GM21390 (cell line): ENCODE measurements around the gene BRD1.

Experiments
- ATAC-seq: cut with Tn5 transposase; IDR thresholded peaks from one replicate; pipeline ENCODE4 v1.9.1; 2021; ENCODE audit not compliant: unreplicated experiment

The BRD1 gene

GRCh38 chr22:49754696-49755630, 72.7 kb downstream of the BRD1 start:
- ATAC-seq: no peak

GRCh38 chr22:49753961-49754695, 73.5 kb downstream of the BRD1 start:
- ATAC-seq: no peak

GRCh38 chr22:49753276-49753890, 74.3 kb downstream of the BRD1 start:
- ATAC-seq: no peak

GRCh38 chr22:49752598-49753091, 75.0 kb downstream of the BRD1 start:
- no peak for ATAC-seq

GRCh38 chr22:49751966-49752597, 75.6 kb downstream of the BRD1 start:
- ATAC-seq: no peak

GRCh38 chr22:49751318-49751965, 76.2 kb downstream of the BRD1 start:
- no peak for ATAC-seq

GRCh38 chr22:49749885-49750510, 77.7 kb downstream of the BRD1 start:
- no peak for ATAC-seq

- ATAC-seq: no peak
Measured at GRCh38 chr22:49749227-49749626, 78.4 kb downstream of the BRD1 start.

- no peak for ATAC-seq
Measured at GRCh38 chr22:49748514-49748913, 79.2 kb downstream of the BRD1 start.

- ATAC-seq: no peak
Measured at GRCh38 chr22:49747716-49748115, 80.0 kb downstream of the BRD1 start.

GRCh38 chr22:49747130-49747529, 80.5 kb downstream of the BRD1 start:
- no peak for ATAC-seq

GRCh38 chr22:49746065-49746464, 81.6 kb downstream of the BRD1 start:
- no peak for ATAC-seq

- no peak for ATAC-seq
Measured at GRCh38 chr22:49740242-49740641, 87.4 kb downstream of the BRD1 start.

- no peak for ATAC-seq
Measured at GRCh38 chr22:49739138-49739537, 88.5 kb downstream of the BRD1 start.

- ATAC-seq: no peak
Measured at GRCh38 chr22:49738566-49738965, 89.1 kb downstream of the BRD1 start.

- no peak for ATAC-seq
Measured at GRCh38 chr22:49738006-49738405, 89.7 kb downstream of the BRD1 start.

- ATAC-seq: no peak
Measured at GRCh38 chr22:49737101-49737551, 90.5 kb downstream of the BRD1 start.

- no peak for ATAC-seq
Measured at GRCh38 chr22:49736538-49736937, 91.1 kb downstream of the BRD1 start.

GRCh38 chr22:49735901-49736421, 91.7 kb downstream of the BRD1 start:
- ATAC-seq: no peak

- no peak for ATAC-seq
Measured at GRCh38 chr22:49735411-49735900, 92.2 kb downstream of the BRD1 start.
